ENCODE results near the gene TMEM63C.
A peak's percentile ranks its signal among the peaks of the same experiment; 100 is the strongest.

TMEM63C gene

GRCh38 chr14:77175843-77176242, 5.8 kb upstream of the TMEM63C start:
- Mint-ChIP-seq H3K4me3 (no peak overlapping the region), H3K27ac (no peak overlapping the region)
- DNase-seq, result no peak

GRCh38 chr14:77177702-77178101, 3.9 kb upstream of the TMEM63C start:
- Mint-ChIP-seq H3K4me3 (no peak overlapping the region), H3K27me3 (peaks cover 46% of the 10 kb centered on the region), H3K36me3 (ENCODE audit: low read depth) (no peaks in the 10 kb centered on the region), H3K9me3 (no peaks in the 10 kb centered on the region), H3K27ac (no peak overlapping the region), H3K4me1 (ENCODE audit: low read depth) (peaks cover 8% of the 10 kb centered on the region)
- no peak for DNase-seq

More at GRCh38 chr14:77175843-77176242, 5.8 kb upstream of the TMEM63C start:
- peaks cover 10% of the 10 kb centered on the region for H3K9me3 Mint-ChIP-seq
- no peaks in the 10 kb centered on the region for H3K4me1 Mint-ChIP-seq (ENCODE audit: low read depth)
- peaks cover 35% of the 10 kb centered on the region for H3K27me3 Mint-ChIP-seq
- H3K36me3 Mint-ChIP-seq (ENCODE audit: low read depth), result no peaks in the 10 kb centered on the region

GRCh38 chr14:77178656-77179055, 2.9 kb upstream of the TMEM63C start:
- Mint-ChIP-seq H3K4me3 (no peak overlapping the region), H3K4me1 (ENCODE audit: low read depth) (peaks cover 12% of the 10 kb centered on the region), H3K9me3 (no peaks in the 10 kb centered on the region), H3K27me3 (peaks cover 48% of the 10 kb centered on the region), H3K36me3 (ENCODE audit: low read depth) (no peaks in the 10 kb centered on the region), H3K27ac (no peak overlapping the region)
- DNase-seq, result no peak

GRCh38 chr14:77180726-77181602, 634 bp upstream of the TMEM63C start:
- H3K36me3 Mint-ChIP-seq (ENCODE audit: low read depth), result no peaks in the 10 kb centered on the region
- H3K9me3 Mint-ChIP-seq, result no peaks in the 10 kb centered on the region
- H3K27ac Mint-ChIP-seq, result no peak overlapping the region
- DNase-seq, result no peak
- peak overlapping the region; percentile 74 for H3K4me3 Mint-ChIP-seq
- H3K4me1 Mint-ChIP-seq (ENCODE audit: low read depth), result peaks cover 22% of the 10 kb centered on the region
- peaks cover 60% of the 10 kb centered on the region for H3K27me3 Mint-ChIP-seq

- no peak for DNase-seq
- Mint-ChIP-seq H3K4me1 (ENCODE audit: low read depth) (peaks cover 22% of the 10 kb centered on the region), H3K27ac (no peak overlapping the region), H3K9me3 (no peaks in the 10 kb centered on the region), H3K27me3 (peaks cover 62% of the 10 kb centered on the region), H3K36me3 (ENCODE audit: low read depth) (no peaks in the 10 kb centered on the region), H3K4me3 (no peak overlapping the region)
Measured at GRCh38 chr14:77183896-77184295, 2.3 kb downstream of the TMEM63C start.

- H3K4me3 Mint-ChIP-seq, result no peak overlapping the region
- no peaks in the 10 kb centered on the region for H3K9me3 Mint-ChIP-seq
- peaks cover 62% of the 10 kb centered on the region for H3K27me3 Mint-ChIP-seq
- no peak overlapping the region for H3K27ac Mint-ChIP-seq
- H3K36me3 Mint-ChIP-seq (ENCODE audit: low read depth), result no peaks in the 10 kb centered on the region
- DNase-seq, result no peak
- H3K4me1 Mint-ChIP-seq (ENCODE audit: low read depth), result peaks cover 22% of the 10 kb centered on the region
Measured at GRCh38 chr14:77184396-77185092, 2.9 kb downstream of the TMEM63C start.

- no peak for DNase-seq
- Mint-ChIP-seq H3K27me3 (peaks cover 60% of the 10 kb centered on the region), H3K4me3 (no peak overlapping the region), H3K36me3 (ENCODE audit: low read depth) (no peaks in the 10 kb centered on the region), H3K9me3 (no peaks in the 10 kb centered on the region), H3K4me1 (ENCODE audit: low read depth) (peaks cover 22% of the 10 kb centered on the region), H3K27ac (no peak overlapping the region)
Measured at GRCh38 chr14:77185093-77185465, 3.5 kb downstream of the TMEM63C start.

GRCh38 chr14:77186911-77187648, 5.5 kb downstream of the TMEM63C start:
- H3K27ac Mint-ChIP-seq, result no peak overlapping the region
- peaks cover 18% of the 10 kb centered on the region for H3K4me1 Mint-ChIP-seq (ENCODE audit: low read depth)
- H3K27me3 Mint-ChIP-seq, result peaks cover 46% of the 10 kb centered on the region
- no peak overlapping the region for H3K4me3 Mint-ChIP-seq
- no peaks in the 10 kb centered on the region for H3K36me3 Mint-ChIP-seq (ENCODE audit: low read depth)
- no peak for DNase-seq
- H3K9me3 Mint-ChIP-seq, result no peaks in the 10 kb centered on the region

- Mint-ChIP-seq H3K4me1 (ENCODE audit: low read depth) (peaks cover 14% of the 10 kb centered on the region), H3K36me3 (ENCODE audit: low read depth) (no peaks in the 10 kb centered on the region), H3K27me3 (peaks cover 42% of the 10 kb centered on the region), H3K27ac (no peak overlapping the region), H3K4me3 (no peak overlapping the region), H3K9me3 (no peaks in the 10 kb centered on the region)
- no peak for DNase-seq
Measured at GRCh38 chr14:77187649-77188012, 6.0 kb downstream of the TMEM63C start.

GRCh38 chr14:77189479-77189878, 7.9 kb downstream of the TMEM63C start:
- Mint-ChIP-seq H3K27me3 (peaks cover 24% of the 10 kb centered on the region), H3K27ac (no peak overlapping the region)

GRCh38 chr14:77190977-77191376, 9.4 kb downstream of the TMEM63C start:
- H3K27me3 Mint-ChIP-seq, result peaks cover 17% of the 10 kb centered on the region
- no peaks in the 10 kb centered on the region for H3K36me3 Mint-ChIP-seq (ENCODE audit: low read depth)
- no peak for DNase-seq
- H3K27ac Mint-ChIP-seq, result no peak overlapping the region
- H3K4me3 Mint-ChIP-seq, result no peak overlapping the region
- H3K9me3 Mint-ChIP-seq, result no peaks in the 10 kb centered on the region
- H3K4me1 Mint-ChIP-seq (ENCODE audit: low read depth), result no peaks in the 10 kb centered on the region

More at GRCh38 chr14:77189479-77189878, 7.9 kb downstream of the TMEM63C start:
- no peak overlapping the region for H3K4me3 Mint-ChIP-seq
- no peaks in the 10 kb centered on the region for H3K9me3 Mint-ChIP-seq
- no peaks in the 10 kb centered on the region for H3K36me3 Mint-ChIP-seq (ENCODE audit: low read depth)
- H3K4me1 Mint-ChIP-seq (ENCODE audit: low read depth), result peaks cover 5% of the 10 kb centered on the region
- DNase-seq, result no peak

- no peaks in the 10 kb centered on the region for H3K4me1 Mint-ChIP-seq (ENCODE audit: low read depth)
- H3K36me3 Mint-ChIP-seq (ENCODE audit: low read depth), result no peaks in the 10 kb centered on the region
- H3K27me3 Mint-ChIP-seq, result peaks cover 2% of the 10 kb centered on the region
- H3K9me3 Mint-ChIP-seq, result no peaks in the 10 kb centered on the region
- DNase-seq, result no peak
- no peak overlapping the region for H3K4me3 Mint-ChIP-seq
- no peak overlapping the region for H3K27ac Mint-ChIP-seq
Measured at GRCh38 chr14:77194706-77195105, 13.1 kb downstream of the TMEM63C start.

GRCh38 chr14:77195766-77196165, 14.2 kb downstream of the TMEM63C start:
- Mint-ChIP-seq H3K27me3 (no peaks in the 10 kb centered on the region), H3K36me3 (ENCODE audit: low read depth) (no peaks in the 10 kb centered on the region)

GRCh38 chr14:77197988-77198387, 16.4 kb downstream of the TMEM63C start:
- no peaks in the 10 kb centered on the region for H3K4me1 Mint-ChIP-seq (ENCODE audit: low read depth)
- no peak for DNase-seq
- H3K27ac Mint-ChIP-seq, result no peak overlapping the region
- H3K4me3 Mint-ChIP-seq, result no peak overlapping the region
- no peaks in the 10 kb centered on the region for H3K36me3 Mint-ChIP-seq (ENCODE audit: low read depth)
- H3K27me3 Mint-ChIP-seq, result peaks cover 2% of the 10 kb centered on the region
- no peaks in the 10 kb centered on the region for H3K9me3 Mint-ChIP-seq

More at GRCh38 chr14:77195766-77196165, 14.2 kb downstream of the TMEM63C start:
- DNase-seq, result no peak
- Mint-ChIP-seq H3K4me3 (no peak overlapping the region), H3K4me1 (ENCODE audit: low read depth) (no peaks in the 10 kb centered on the region), H3K27ac (no peak overlapping the region), H3K9me3 (no peaks in the 10 kb centered on the region)
